H1 (cell line): ENCODE data around the gene GRM1.

Source experiments
- CHD1 ChIP-seq: IDR thresholded peaks from 2 replicates; pipeline ENCODE4 v1.6.1; 2012; ENCODE audit warnings: low read depth, low read length, improper control_type of control experiment
- CHD2 ChIP-seq: IDR thresholded peaks from 2 replicates; pipeline ENCODE4 v1.6.1; 2012; ENCODE audit warnings: low read length, improper control_type of control experiment
- GABPA ChIP-seq: IDR thresholded peaks from 2 replicates; pipeline ENCODE4 v1.6.1; 2011; ENCODE audit warnings: mild to moderate bottlenecking, low read length, moderate library complexity, borderline replicate concordance; ENCODE audit not compliant: insufficient read depth
- PHF8 ChIP-seq: fragments of 200-600 bp; sonication (generic); conservative IDR thresholded peaks from 2 replicates; pipeline ENCODE4 v1.7.1; 2012; ENCODE audit warnings: low read depth, mild to moderate bottlenecking, inconsistent platforms, low read length, moderate library complexity
- POLR2A ChIP-seq, 2 experiments: IDR thresholded peaks; 1 replicate in 1 of 2; 2 replicates in 1 of 2; pipeline ENCODE4 v1.6.1; 2011; ENCODE audit warnings: low read depth in 2 of 2, low read length in 2 of 2, mild to moderate bottlenecking in 2 of 2; ENCODE audit errors: control extremely low read depth in 1 of 2
- POLR2AphosphoS5 ChIP-seq: IDR thresholded peaks from 2 replicates; pipeline ENCODE4 v1.6.1; 2011; ENCODE audit warnings: low read depth, low read length
- RFX5 ChIP-seq: IDR thresholded peaks from 2 replicates; pipeline ENCODE4 v1.6.1; 2011; ENCODE audit warnings: low read depth, low read length, improper control_type of control experiment, borderline replicate concordance
- TAF1 ChIP-seq: IDR thresholded peaks from 2 replicates; pipeline ENCODE4 v1.6.1; 2011; ENCODE audit warnings: mild to moderate bottlenecking, low read depth, low read length
- TBP ChIP-seq: IDR thresholded peaks from 2 replicates; pipeline ENCODE4 v1.6.1; 2011; ENCODE audit warnings: low read depth, low read length, improper control_type of control experiment
- TEAD4 ChIP-seq: IDR thresholded peaks from 2 replicates; pipeline ENCODE4 v1.6.1; 2012; ENCODE audit warnings: low read depth, low read length, inconsistent platforms, mixed read lengths
- ZNF274 ChIP-seq: IDR thresholded peaks from 2 replicates; pipeline ENCODE4 v1.7.0; 2012; ENCODE audit warnings: low read length, borderline replicate concordance; ENCODE audit errors: extremely low read depth
- TF ChIP-seq, protein P1 (sequence below), 3 experiments: IDR thresholded peaks; 1 replicate in 2 of 3; 2 replicates in 1 of 3; pipeline versions ENCODE4 v1.5.1 to v1.6.1; 2011; ENCODE audit warnings: low read length in 3 of 3, mild to moderate bottlenecking in 3 of 3, inconsistent platforms in 2 of 3, low read depth in 1 of 3, moderate library complexity in 1 of 3; ENCODE audit not compliant: insufficient read depth in 1 of 3; ENCODE audit errors: control extremely low read depth in 1 of 3

DNA sequence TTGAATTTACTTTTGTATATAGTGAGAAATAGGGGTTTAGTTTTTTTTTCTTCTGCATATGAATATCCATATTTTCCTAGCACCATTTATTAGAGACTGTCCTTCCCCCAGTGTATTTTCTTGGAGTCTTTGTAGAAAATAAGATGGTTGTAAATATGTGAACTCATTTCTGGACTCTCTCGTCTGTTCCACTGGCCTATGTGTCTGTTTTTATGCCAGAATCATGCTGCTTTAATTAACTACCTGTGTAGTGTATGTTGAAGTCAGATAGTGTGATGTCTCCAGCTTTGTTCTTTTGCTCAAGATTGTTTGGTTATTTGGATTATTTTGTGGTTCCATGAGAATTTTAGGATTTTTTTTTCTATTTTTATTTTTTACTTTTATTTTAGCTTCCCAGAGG is 338.2 kb downstream of the GRM1 start:
- TF ChIP-seq POLR2AphosphoS5, result no peak
- TF ChIP-seq ZNF274, result no peak
- no peak for TF ChIP-seq TBP
- TF ChIP-seq POLR2A (IDR thresholded peaks at IDR 0.05; ENCODE audit: control extremely low read depth in 1 of 2, low read depth in 2 of 2, low read length in 2 of 2), result no peak
- no peak for TF ChIP-seq GABPA
- TF ChIP-seq TAF1, result no peak
- TF ChIP-seq, protein P1, sequence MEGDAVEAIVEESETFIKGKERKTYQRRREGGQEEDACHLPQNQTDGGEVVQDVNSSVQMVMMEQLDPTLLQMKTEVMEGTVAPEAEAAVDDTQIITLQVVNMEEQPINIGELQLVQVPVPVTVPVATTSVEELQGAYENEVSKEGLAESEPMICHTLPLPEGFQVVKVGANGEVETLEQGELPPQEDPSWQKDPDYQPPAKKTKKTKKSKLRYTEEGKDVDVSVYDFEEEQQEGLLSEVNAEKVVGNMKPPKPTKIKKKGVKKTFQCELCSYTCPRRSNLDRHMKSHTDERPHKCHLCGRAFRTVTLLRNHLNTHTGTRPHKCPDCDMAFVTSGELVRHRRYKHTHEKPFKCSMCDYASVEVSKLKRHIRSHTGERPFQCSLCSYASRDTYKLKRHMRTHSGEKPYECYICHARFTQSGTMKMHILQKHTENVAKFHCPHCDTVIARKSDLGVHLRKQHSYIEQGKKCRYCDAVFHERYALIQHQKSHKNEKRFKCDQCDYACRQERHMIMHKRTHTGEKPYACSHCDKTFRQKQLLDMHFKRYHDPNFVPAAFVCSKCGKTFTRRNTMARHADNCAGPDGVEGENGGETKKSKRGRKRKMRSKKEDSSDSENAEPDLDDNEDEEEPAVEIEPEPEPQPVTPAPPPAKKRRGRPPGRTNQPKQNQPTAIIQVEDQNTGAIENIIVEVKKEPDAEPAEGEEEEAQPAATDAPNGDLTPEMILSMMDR (IDR thresholded peaks at IDR 0.05; ENCODE audit: control extremely low read depth in 1 of 3, insufficient read depth in 1 of 3, low read depth in 1 of 3, low read length in 3 of 3), result no peak
- TF ChIP-seq RFX5, result no peak
- no peak for TF ChIP-seq CHD1
- TF ChIP-seq PHF8, result no peak
- TF ChIP-seq CHD2, result no peak
- no peak for TF ChIP-seq TEAD4
